Activated CD8-positive, alpha-beta memory T cell treated with anti-CD3 and anti-CD28 coated beads, Interleukin-2, amount 50 U/mL, for 4 hours (primary cell): ENCODE results near the gene P2RY8.

Source experiments
- DNase-seq: peaks from one replicate; pipeline ENCODE4 v3.0.0-alpha.2; 2020

Gene P2RY8

DNA sequence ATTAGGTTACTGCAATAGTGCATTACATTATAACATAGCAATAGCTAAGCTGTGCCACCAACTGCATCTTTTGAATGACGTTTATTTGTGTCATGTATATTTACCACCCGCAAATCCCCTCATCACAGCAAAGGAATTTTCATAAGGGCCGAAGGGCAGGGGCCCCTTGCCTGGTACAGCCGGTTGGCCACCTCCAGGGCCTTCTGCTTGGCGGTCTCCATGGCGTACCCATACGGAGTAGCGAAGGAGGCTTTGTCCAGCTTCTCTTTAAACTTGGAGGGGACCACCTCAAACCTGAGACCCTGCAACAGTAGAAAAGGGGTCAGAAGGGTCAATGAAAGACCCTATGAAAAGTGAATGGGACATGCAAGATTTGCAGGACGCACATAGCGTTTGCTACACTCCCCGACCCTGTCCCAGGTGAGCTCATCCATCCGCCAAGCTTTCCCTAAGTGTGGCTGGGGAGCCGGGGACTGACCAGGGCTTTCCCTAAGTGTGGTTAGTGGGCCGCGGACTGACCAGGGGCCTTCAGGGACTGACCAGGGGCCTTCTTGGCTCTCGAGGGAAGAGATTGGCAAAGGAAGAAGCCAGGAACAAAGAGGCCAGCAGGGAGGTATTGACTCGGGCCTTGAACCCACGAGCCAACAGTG, 94.8 kb downstream of the P2RY8 start:
- DNase-seq, result peak; percentile 5

DNA sequence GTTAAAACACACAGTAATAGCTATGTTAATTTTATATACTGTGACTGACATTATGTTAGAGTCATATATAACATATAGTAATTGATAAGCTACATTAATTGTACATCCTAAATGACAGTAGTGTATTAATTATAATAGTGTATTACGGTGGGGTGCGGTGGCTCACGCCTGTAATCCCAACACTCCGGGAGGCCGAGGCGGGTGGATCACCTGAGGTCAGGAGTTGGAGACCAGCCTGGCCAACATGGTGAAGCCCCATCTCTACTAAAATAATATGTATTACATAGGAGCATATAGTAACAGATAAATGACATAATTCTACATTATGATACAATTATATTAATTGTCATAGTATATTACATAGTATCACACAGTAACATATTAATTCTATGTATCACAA, 96.5 kb downstream of the P2RY8 start:
- DNase-seq, result peak; percentile 4

DNA sequence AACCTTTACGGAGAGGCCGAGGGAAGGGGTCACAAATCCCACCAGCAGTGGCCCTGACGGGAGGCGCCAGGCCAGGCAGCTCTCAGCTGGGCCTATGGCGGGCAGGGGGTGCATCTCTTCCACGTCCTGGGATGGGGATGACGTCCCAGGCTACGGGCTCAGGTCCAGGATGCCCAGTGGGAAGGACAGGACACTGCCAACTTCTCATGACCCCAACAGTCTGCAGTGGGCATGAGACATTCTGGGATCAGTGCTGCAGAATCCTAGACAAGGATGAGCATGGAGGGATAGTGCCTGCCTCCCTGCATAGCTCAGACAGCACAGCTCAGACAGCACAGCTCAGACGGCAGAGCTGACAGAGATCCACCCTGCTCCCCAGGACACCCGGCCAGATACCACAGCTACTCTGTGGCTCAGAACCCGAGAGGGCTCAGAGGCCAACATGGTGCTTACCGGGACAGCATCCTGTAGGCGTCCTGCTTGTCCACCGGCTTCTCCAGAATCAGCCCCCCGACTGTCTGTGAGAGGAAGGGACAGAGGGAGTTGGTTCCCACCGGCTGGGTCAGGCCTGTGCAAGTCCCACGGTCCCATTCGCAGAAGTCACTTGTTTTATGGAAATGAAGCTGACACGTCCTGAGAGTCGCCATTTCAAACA, 101.6 kb downstream of the P2RY8 start:
- peak; percentile 13 for DNase-seq

DNA sequence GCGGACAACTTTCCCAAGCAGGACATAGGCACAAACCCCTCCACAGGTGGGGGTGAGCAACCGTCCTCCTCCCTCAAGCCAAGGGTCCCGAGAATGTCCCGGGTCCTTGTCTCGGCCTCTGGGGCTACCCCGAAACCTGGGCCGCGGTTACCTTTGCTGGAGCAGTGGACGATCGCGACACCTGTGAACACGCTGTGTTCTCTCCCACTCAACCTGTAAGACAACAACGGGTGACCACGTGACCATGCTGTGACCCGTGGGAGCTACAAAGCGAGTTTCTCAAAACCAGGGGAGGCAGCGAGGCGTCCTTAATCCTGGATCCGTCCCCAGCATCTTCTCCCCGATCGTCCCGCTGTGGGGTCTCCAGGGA, 102.1 kb downstream of the P2RY8 start:
- no peak for DNase-seq

DNA sequence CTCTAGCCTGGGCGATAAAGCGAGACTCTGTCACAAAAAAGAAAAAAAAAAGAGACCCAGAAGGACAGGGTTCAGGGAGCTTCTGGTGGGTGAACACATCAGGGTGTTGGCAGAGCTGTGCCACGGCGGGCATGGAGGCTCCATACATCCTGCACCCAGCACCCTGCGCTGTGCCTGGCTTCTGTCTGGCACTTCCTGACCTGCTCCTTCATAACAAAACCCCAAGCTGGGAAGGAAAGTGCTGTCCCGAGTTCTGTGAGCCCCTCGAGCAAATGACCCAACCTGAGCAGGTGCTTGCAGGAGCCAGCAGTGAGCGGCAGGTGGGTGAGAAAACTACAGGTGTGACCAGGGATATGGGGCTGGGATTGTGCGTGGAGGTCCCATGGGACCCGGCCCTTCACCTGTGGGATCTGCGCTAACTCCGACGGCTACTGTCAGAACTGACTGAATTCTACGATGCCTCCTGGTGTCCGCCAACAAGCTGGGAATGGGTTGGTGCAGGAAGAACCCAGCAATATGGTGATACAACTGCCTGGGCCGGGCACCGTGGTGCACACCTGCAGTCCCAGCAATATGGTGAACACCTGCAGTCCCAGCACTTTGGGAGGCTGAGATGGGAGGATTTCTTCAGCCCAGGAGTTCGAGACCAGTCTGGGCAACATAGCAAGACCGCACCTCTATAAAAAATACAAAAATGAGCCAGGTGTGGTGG, 103.2 kb downstream of the P2RY8 start:
- DNase-seq, result no peak

DNA sequence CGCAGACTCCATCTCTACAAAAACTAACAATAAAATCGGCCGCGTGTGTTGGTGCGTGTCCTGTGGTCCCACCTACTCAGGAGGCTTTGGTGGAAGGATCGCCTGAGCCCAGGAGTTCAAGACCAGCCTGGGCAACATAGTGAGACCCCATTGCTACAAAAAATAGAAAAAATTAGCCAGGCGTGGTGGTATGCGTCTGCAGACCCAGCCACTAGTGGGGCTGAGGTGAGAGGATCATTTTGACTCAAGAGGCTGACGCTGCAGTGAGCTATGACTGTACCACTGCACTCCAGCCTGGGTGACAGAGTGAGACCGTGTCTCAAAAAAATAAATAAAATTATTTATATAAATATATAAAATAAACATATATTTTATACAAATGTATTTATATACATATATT, 106.5 kb downstream of the P2RY8 start:
- no peak for DNase-seq

DNA sequence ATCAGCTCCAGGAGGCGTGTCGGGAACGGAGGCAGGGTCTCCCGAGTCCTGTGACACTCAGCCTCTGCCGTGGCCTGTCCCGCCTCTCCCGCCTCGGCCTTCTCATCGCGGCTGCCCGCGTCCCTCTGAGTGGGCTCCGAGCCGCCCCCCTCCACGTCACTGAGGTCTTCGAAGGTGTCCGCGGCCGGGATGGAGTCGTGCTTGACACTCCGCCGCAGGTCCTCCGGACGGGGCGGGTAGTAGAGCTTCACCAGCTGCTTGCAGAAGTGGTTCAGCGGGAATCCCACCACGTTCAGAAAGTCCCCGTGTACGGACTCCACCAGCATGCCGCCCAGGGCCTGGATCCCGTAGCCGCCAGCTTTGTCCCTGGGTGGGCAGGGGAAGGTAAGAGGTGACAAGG, 109.2 kb downstream of the P2RY8 start:
- peak; percentile 7 for DNase-seq

DNA sequence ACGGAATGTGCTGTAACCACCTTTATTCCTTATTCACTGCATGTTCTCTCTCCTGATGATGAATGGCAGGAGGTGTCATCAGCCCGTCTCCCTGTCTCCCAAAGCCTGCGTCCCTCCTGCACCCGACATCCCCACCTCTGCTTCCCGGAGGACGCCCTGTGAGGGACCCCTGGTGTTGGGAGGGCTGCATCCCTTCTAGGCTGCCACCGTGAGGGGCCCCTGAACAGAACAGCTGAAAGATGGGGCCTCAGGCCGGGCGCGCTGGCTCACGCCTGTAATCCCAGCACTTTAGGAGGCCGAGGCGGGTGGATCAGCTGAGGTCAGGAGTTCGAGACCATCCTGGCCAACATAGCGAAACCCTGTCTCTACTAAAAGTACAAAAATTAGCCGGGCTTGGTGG, 110.7 kb downstream of the P2RY8 start:
- DNase-seq, result peak; percentile 11

DNA sequence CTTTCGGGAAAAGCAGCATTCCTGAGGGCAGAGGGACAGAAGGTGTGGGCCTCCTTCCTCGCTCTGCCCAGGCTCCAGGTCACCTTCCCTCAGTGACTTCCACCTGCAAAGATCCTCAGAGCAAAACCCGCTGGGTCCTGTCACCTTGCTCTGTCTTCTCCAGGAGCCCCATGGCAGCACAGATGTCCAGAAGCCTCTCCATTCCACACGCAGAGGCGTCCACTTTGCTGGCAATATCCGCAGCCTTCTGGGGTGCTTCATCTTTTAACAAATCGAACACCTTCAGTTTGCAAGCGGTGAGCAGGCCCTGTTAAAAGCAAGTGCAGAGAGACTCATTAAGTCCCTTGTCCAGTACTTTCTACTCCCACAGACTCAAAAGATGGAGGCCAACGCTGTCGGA, 111.6 kb downstream of the P2RY8 start:
- DNase-seq, result peak; percentile 5

DNA sequence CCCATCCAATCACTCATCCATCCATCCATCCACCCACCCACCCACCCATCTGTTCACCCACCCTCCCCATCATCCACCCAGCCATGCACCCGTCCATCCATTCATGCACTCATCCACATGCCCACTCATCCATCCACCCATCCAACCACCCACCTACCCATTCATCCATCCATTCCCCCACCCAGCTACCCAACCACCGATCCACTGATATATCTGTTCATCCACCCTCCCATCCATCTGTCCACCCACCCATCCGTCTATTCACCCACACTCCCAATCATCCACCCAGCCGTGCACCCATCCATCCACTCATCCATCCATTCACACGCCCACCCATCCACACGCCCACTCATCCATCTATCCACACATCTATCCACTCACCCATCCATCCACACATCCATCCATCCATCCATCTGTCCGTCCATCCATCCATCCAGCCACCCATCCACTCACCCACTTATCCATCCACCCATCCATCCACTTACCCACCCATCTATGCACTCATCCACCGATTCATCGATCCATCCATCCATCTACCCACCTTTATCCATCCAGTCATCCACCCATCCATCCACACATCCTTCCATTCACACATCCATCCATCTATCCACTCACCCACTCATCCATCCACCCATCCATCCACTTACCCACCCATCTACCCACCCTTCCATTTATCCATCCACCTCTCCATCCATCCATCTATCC, 112.7 kb downstream of the P2RY8 start:
- DNase-seq, result peak; percentile 1

DNA sequence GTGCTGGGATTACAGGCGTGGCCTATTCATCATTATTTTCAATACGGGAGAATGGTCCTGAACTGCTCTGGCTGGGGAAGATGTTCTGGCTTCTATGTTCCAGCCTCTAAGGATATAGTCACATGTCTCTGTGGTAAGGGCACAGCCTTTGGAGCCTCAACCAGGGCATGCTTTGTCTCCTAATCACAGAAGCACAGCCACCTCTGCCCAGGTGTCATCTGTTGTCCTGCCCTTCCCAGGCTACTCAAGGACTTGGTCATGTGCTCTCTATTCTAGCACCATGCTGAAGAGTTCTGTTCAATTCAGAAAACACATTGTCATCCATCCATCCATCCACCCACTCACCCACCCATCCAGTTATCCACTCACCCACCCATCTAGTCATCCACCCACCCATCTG, 113.8 kb downstream of the P2RY8 start:
- peak; percentile 7 for DNase-seq

DNA sequence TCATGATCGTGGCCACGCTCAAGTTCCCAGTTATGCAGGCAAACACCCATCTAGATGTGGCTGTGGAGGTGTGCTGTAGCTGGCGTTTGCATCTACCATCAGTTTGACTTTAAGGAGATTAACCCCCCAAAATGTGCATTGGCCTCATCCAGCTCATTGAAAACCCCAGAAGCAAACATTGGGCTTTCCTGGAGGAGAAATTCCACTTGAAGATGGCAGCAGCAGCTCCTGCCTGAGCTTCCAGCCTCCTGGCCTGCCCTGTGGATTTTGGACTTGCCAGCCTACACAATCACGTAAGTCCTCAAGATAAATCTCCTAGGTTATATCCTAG, 114.9 kb downstream of the P2RY8 start:
- DNase-seq, result peak; percentile 0

DNA sequence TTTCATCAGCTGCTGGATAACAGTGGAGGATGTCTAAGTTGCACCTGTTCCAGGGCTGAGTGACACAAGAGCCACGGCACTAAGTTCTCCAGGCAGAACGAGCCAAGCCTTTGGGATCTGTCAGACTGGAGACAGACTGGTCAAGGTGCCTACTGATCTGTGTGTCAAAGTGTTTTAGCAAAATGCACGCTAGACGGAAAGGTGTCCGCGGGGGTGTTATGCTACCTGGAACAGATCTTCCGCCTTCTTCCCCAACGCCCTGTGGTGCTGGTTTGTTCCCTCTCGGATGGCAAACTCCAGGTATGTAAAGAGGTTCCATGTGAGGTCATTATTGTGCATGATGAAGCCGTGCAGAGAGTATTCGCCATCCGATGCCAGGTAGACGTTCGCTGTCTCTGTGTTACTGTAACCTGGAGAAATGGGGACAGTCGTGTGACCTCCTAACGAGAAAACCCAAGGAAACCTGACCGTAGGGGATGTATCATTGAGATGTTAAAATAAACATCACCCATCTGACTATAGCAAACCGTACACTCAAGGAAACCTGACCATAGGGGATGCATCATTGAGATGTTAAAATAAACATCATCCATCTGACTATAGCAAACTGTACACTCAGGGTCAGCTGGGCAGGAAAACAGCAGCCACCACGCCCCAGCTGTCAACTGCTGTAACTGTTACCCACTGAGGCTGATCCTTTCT, 115.4 kb downstream of the P2RY8 start:
- DNase-seq, result peak; percentile 4

DNA sequence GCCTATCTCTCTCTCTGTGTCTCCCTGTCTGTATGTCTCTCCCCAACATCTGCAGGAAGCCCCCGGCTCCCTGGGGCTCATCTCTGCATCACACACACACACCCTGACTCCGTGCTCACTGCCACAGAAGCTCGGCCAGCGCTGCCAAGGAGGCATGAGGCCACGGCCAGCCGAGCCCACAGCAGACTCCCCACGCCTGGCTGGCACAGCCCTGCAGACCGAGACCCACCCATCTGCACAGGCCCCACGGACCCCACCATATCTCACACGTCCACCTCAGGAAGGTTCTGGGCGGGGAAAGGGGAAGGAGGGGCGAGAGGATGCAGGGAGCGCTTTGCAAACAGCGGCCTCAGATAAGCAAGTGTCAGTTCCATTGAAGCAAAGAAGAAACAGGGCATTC, 116.6 kb downstream of the P2RY8 start:
- DNase-seq, result peak; percentile 6

DNA sequence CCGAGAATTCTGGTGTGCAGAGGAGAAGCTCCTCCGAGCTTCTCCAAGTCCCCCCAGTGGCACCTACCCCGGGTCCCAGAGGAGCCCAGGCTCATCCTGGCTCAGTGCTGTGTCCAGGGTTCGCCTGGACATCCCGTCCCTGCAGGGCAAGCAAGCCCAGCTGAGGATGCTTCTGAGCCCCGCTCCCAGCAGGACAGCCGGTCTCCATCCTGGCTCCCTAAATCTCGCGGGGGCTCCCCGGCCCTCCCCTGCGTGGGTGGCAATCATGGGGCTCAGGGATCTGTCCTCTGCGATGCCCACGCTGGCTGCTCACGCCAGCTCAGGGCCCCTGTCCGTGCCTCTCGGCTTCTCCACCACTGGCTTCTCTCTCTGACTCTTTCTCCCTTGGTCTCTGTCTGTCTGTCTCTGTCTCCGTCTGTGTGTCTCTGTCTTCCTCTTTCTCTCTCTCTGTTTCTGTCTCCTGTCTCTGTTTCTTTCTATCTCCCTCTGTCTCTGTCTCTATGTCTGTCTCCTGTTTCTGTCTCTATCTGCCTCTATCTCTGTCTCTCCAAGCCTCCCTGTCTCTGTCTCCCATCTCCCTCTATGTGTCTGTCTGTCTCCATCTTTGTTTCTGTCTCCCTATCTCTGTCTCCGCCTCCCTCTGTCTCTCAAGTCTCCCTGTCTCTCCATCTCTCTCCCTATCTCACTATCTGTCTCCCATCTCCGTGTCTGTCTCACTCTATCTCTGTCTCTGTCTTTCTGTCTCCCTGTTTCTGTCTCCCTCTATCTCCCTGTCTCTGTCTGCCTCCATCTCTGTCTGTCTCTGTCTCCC, 117.2 kb downstream of the P2RY8 start:
- peak; percentile 11 for DNase-seq

DNA sequence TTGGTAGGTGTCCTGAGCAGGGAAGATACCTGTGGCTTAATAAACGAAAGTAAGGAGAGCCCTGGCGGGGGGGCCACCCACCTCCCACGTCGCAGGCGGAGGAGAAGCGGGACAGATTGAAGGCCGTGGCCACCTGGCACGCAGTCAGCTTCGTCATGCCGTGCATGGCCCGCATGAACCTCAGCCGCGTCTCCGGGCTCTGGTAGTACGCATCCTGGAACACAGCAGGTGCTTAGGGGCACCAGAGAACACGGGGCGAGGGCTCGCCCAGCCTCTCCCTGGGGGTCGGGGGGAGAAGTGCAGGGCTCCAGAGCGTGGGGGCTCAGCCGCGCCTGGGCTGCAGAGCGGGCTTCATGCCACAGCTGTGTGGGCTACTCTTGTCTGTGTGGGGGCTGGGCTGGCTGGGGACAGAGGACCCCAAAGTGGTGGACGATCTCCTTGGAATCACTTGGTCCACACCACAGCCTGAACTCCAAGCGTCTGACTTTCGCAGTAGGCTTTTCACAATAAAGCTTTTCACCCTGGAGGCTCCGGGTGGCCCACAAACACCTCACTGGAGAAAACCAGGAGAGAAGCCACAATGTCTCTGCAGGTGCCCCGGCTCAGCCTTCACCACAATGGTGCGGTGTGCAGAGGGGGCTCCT, 118.0 kb downstream of the P2RY8 start:
- peak; percentile 13 for DNase-seq

DNA sequence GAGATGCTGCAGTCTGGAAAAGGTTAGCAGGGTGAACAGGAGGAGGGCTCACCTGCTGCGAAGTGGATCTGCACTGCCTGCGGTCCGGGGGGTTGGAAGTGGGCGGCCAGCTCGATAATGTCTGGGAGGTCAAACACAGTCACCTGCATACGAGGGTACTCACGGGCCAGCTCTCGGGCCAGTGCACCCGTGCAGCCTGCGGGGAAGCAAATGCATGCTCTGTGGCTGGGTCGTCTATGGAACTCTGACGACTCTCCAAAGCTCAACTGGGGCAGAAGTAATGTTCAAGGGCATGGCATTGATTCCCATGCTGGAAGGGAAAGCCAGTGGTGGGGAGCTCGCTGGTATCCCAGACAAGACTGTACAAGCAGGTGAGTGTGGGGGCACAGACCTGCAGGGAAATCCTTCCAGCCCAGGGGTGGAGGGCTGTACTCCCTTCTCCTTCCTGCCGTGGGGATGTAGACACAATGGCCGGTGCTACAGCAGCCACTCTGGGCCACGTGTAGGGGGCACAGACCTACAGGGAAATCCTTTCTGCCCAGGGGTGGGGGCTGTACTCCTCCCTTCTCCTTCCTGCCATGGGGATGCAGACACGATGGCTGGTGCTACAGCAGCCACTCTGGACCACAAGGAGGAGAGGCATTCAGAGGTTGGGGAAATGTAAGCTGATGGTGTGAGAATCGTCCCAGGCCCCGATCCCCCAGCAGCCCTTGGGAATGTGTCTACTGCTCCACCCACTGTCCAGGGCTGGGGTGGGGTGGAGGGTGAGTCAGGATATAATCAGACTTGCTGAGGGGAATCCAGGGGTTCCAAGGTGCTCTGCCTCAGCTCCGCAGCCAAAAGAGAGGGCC, 118.8 kb downstream of the P2RY8 start:
- DNase-seq, result peak; percentile 12

DNA sequence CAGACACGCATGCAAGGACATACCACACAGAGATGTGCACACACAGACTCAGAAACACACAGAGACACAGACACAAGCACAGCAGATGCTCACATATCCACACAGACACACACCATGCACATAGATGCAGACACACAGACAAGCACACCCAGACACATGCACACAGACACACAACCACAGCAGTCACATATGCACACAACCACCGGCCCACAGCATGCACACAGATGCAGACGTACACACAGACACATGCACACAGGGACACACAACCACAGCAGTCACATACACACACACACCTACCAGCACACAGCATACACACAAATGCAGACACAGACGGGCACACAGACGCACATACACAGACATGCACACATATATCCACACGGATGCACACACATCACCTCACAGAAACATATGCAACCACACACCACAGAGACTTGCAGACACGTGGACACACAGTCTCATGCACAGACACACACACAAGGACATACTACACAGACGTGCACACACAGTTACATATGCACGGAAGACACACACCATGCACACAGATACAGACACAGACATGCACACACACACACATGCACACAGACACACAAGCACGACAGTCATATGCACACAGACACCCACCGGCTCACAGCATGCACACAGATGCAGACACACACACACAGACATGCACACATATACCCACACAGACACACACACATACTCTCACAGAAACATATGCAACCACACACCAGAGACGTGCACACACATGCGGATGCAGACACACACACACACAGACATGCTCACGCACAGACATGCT, 119.8 kb downstream of the P2RY8 start:
- peak; percentile 5 for DNase-seq

DNA sequence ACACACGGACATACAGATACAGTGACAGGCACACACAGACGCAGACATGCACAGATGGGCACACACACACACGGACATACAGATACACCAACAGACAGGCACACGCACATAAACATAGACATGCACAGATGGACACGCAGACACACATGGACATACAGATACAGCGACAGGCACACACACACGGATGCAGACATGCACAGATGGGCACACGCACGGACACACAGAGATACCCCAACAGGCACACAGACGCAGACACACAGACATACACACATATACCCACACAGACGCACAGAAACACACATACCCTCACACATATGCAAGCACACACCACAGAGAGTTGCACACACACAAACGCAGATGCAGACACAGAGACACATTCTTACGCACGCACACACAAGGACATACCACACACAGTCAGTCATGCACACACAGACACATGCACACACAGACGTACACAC, 120.6 kb downstream of the P2RY8 start:
- peak; percentile 1 for DNase-seq
